OCI-LY7 (cell line): ENCODE measurements around the gene POLL. TPM values are rescaled to one million over a fixed set of nuclear protein-coding genes. Genes with fewer than 3 reads are reported as not detected.

Experiments
- BruUV-seq: library from RNA; stranded (reverse); fragments of 400-500 nt; replicated peaks from 2 replicates; lab custom pipeline; 2021; lab: Mats Ljungman, UMichigan
- CTCF ChIA-PET: fragments of 300-600 bp; sonication (Branson Sonifier 250); formaldehyde crosslinking; loops from one replicate; lab custom pipeline; 2022; ENCODE audit warnings: antibody characterized with exemption; ENCODE audit not compliant: unreplicated experiment; lab: Charles Lee
- POLR2A ChIA-PET: fragments of 300-600 bp; sonication (Branson Sonifier 250); formaldehyde crosslinking; loops from one replicate; lab custom pipeline; 2022; ENCODE audit warnings: antibody characterized with exemption; lab: Charles Lee
- DNase-seq: peaks from one replicate; pipeline ENCODE4 v3.0.0-alpha.2; 2015; ENCODE audit warnings: low spot score
- H2AFZ ChIP-seq: fragments of 200-600 bp; sonication (generic), shearing (Covaris generic); 2 replicates; pipeline ENCODE4 v1.6.1; 2014; ENCODE audit warnings: mild to moderate bottlenecking, antibody characterized with exemption, low read length, moderate library complexity
- H3K27ac ChIP-seq: fragments of 200-600 bp; sonication (generic); 2 replicates; pipeline ENCODE4 v1.5.1; 2014; ENCODE audit warnings: mixed run types, low read depth, mild to moderate bottlenecking, moderate library complexity, low read length, inconsistent platforms; ENCODE audit not compliant: poor library complexity, severe bottlenecking
- H3K36me3 ChIP-seq: fragments of 200-600 bp; sonication (generic); 2 replicates; pipeline ENCODE4 v1.6.1; 2014; ENCODE audit warnings: mild to moderate bottlenecking, antibody characterized with exemption, low read length, moderate library complexity, mixed read lengths; ENCODE audit not compliant: insufficient read depth
- H3K4me1 ChIP-seq: fragments of 200-600 bp; sonication (generic); 2 replicates; pipeline ENCODE4 v1.5.1; 2014; ENCODE audit warnings: mild to moderate bottlenecking, low read length; ENCODE audit not compliant: insufficient read depth, poor library complexity, severe bottlenecking
- H3K4me2 ChIP-seq: fragments of 200-600 bp; sonication (generic); 2 replicates; pipeline ENCODE4 v1.6.1; 2014; ENCODE audit warnings: mild to moderate bottlenecking, low read length
- H3K4me3 ChIP-seq: fragments of 200-600 bp; sonication (generic); 2 replicates; pipeline ENCODE4 v1.5.1; 2014; ENCODE audit warnings: mild to moderate bottlenecking, low read depth, low read length; ENCODE audit not compliant: poor library complexity, severe bottlenecking
- H3K79me2 ChIP-seq: fragments of 200-600 bp; sonication (generic); 2 replicates; pipeline ENCODE4 v1.6.1; 2016; ENCODE audit warnings: low read depth, mild to moderate bottlenecking, low read length, moderate library complexity, mixed read lengths; ENCODE audit not compliant: insufficient read depth
- H3K9me2 ChIP-seq: fragments of 200-600 bp; sonication (generic); 2 replicates; pipeline ENCODE4 v1.6.1; 2016; ENCODE audit warnings: mild to moderate bottlenecking, low read length, mixed read lengths; ENCODE audit not compliant: insufficient read depth
- H3K9me3 ChIP-seq: fragments of 200-600 bp; sonication (generic); 2 replicates; pipeline ENCODE4 v1.6.1; 2014; ENCODE audit warnings: mild to moderate bottlenecking, mixed run types, low read length, mixed read lengths
- H4K20me1 ChIP-seq: fragments of 200-600 bp; sonication (generic); 2 replicates; pipeline ENCODE4 v1.6.1; 2014; ENCODE audit warnings: mild to moderate bottlenecking, antibody characterized with exemption, low read length, moderate library complexity, mixed read lengths; ENCODE audit not compliant: insufficient read depth
- CTCF ChIP-seq: fragments of 200-600 bp; sonication (generic); conservative IDR thresholded peaks from 2 replicates; pipeline ENCODE4 v1.5.1; 2014; ENCODE audit warnings: mild to moderate bottlenecking, antibody characterized with exemption, low read length, moderate library complexity, mixed read lengths
- EZH2phosphoT487 ChIP-seq: fragments of 200-600 bp; sonication (generic); IDR thresholded peaks from 2 replicates; pipeline ENCODE4 v1.6.1; 2018; ENCODE audit warnings: low read depth, borderline replicate concordance, mild to moderate bottlenecking, mixed run types, antibody characterized with exemption, low read length, moderate library complexity, mixed read lengths
- intact Hi-C: fragments of 100-400 bp; cut with micrococcal nuclease; formaldehyde crosslinking; loops from one replicate; pipeline ENCODE4 v1.10.0; 2022; ENCODE audit not compliant: unreplicated experiment
- total RNA-seq, 2 experiments: library from RNA; depleted of rRNA in 1 of 2; stranded (reverse); fragments of >200 nt in 1 of 2; shearing (Covaris generic) in 1 of 2; gene quantifications; 2 replicates each; pipeline ENCODE4 v1.2.3, GENCODE V29; 2014 to 2022

Gene POLL
- total RNA-seq, 2 experiments from 2014 or later = 22.0 to 34.0 TPM

- no peaks in the 10 kb centered on the region for H3K9me2 ChIP-seq
- DNase-seq = no peak
- H3K4me2 ChIP-seq = peak overlapping the region; percentile 91
- ChIA-PET POLR2A (no interaction called here), CTCF (interaction anchor here (0.5 kb wide), 1 partner anchor 19 kb away, joined by 3 read pairs; the partner anchor contains the start of genes DPCD and POLL)
- no peak overlapping the region for H3K4me3 ChIP-seq
- no TSS peak for BruUV-seq
- H3K4me1 ChIP-seq = peaks cover 19% of the 10 kb centered on the region
- TF ChIP-seq CTCF (no peak), EZH2phosphoT487 (no peak)
- no peak overlapping the region for H2AFZ ChIP-seq
- H3K36me3 ChIP-seq = no peaks in the 10 kb centered on the region
- H3K79me2 ChIP-seq = no peaks in the 10 kb centered on the region
- H3K9me3 ChIP-seq = no peaks in the 10 kb centered on the region
- intact Hi-C loops = no loop called here
- no peak overlapping the region for H3K27ac ChIP-seq
- no peaks in the 10 kb centered on the region for H4K20me1 ChIP-seq
Measured at GRCh38 chr10:101569323-101569621, 18.8 kb downstream of the POLL start.

GRCh38 chr10:101568054-101568745, 19.9 kb downstream of the POLL start:
- DNase-seq = no peak
- Histone ChIP-seq H3K4me1 (peaks cover 12% of the 10 kb centered on the region), H3K4me3 (no peak overlapping the region), H3K9me2 (no peaks in the 10 kb centered on the region), H2AFZ (no peak overlapping the region), H3K36me3 (no peaks in the 10 kb centered on the region), H3K79me2 (no peaks in the 10 kb centered on the region), H3K27ac (no peak overlapping the region), H3K4me2 (no peak overlapping the region), H3K9me3 (no peaks in the 10 kb centered on the region), H4K20me1 (no peaks in the 10 kb centered on the region)
- TF ChIP-seq CTCF = no peak
- no peak for TF ChIP-seq EZH2phosphoT487
- ChIA-PET CTCF (no interaction called here), POLR2A (no interaction called here)
- no TSS peak for BruUV-seq
- intact Hi-C loops = no loop called here

GRCh38 chr10:101567165-101568006, 20.7 kb downstream of the POLL start:
- peaks cover 12% of the 10 kb centered on the region for H3K4me1 ChIP-seq
- no peak for DNase-seq
- no peaks in the 10 kb centered on the region for H3K36me3 ChIP-seq
- H2AFZ ChIP-seq = no peak overlapping the region
- H3K4me2 ChIP-seq = no peak overlapping the region
- no peak overlapping the region for H3K4me3 ChIP-seq
- CTCF ChIA-PET = no interaction called here
- H3K79me2 ChIP-seq = no peaks in the 10 kb centered on the region
- intact Hi-C loops = no loop called here
- no peak for TF ChIP-seq CTCF
- no peaks in the 10 kb centered on the region for H4K20me1 ChIP-seq
- POLR2A ChIA-PET = no interaction called here
- no TSS peak for BruUV-seq
- H3K9me2 ChIP-seq = no peaks in the 10 kb centered on the region
- no peak overlapping the region for H3K27ac ChIP-seq
- H3K9me3 ChIP-seq = no peaks in the 10 kb centered on the region
